SK-MEL-5 (cell line): ENCODE results near the gene TMEM158. TPM values are rescaled to one million over a fixed set of nuclear protein-coding genes. Genes with fewer than 3 reads are reported as not detected.

Source experiments
- DNase-seq: peaks from one replicate; pipeline ENCODE4 v3.0.0-alpha.2; 2016; ENCODE audit warnings: low read depth, low spot score
- in situ Hi-C: cut with HindIII; loops from 2 replicates; pipeline ENCODE4 v1.10.0; 2016; ENCODE audit warnings: low sequenced_read_pairs, high pct_unique_total_duplicates, low pct_unique_long_range_greater_than_20kb
- polyA plus RNA-seq, 2 experiments: library from polyadenylated mRNA; depleted of rRNA; stranded (reverse); fragments of >200 nt; gene quantifications; 2 replicates each; pipeline ENCODE4 v1.2.3, GENCODE V29; 2015
- total RNA-seq: library from RNA; depleted of rRNA; stranded (reverse); fragments of >200 nt; shearing (Covaris generic); gene quantifications from 2 replicates; pipeline ENCODE4 v1.2.3, GENCODE V29; 2014; rRNA removed

TMEM158 gene
- 2.7 and 4.2 TPM in 2 replicates for total RNA-seq
- 19.2 and 22.2 TPM in 2 replicates for polyA plus RNA-seq (2015; cell fraction: cytosol; rRNA removed)
- polyA plus RNA-seq (2015; cell fraction: nucleus; rRNA removed) = 2.8 and 6.6 TPM in 2 replicates

GRCh38 chr3:45226206-45226915 is at the start of gene TMEM158:
Gene TMEM158, minus strand, starts transcription at chr3:45226287. Its CDS starts 260 bp downstream, at chr3:45226027.
- in situ Hi-C loops = no loop called here
- peak; percentile 68 for DNase-seq

GRCh38 chr3:45275006-45275704 is 49.1 kb upstream of the TMEM158 start:
- DNase-seq = no peak
- in situ Hi-C loops = no loop called here

DNA sequence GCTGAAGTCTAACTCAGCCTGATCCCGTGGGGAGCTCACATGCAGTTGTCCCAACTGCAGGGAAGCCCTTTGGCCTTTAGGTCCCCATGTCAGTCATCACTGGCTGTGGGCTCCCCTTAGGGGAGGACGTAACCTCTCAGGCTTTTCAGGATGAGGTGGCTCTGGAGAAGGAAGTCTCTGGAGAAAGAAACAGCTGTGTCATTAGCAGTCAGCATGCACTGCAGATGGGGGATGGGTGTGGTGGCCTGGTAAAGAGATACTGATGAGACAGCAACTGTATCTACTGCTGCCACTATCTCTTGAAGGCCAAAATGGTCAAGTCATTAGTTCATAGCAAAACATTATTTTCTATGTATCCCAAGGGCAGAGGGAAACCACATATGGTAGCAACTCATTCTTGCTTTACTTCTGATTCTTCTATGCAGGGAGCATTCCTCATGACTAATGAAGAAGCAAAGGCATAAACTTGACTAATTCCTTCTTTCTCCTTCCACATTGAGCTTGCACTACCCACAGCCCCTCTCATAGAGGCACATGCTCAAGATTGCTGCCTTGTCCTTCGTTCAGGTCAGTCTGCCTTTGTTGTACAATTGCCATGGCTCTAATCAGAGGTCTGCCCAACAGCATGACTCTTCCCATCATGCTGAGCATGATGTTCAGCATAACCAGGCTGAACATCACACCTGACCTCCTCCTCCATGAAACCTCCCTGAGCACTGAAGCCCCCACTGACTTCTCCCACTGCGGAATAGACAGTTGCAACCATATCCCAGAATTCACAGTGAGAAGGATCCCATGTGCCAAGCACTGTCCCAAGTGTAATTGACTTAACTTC is 47.8 kb upstream of the TMEM158 start:
- in situ Hi-C loops = no loop called here
- DNase-seq = no peak

DNA sequence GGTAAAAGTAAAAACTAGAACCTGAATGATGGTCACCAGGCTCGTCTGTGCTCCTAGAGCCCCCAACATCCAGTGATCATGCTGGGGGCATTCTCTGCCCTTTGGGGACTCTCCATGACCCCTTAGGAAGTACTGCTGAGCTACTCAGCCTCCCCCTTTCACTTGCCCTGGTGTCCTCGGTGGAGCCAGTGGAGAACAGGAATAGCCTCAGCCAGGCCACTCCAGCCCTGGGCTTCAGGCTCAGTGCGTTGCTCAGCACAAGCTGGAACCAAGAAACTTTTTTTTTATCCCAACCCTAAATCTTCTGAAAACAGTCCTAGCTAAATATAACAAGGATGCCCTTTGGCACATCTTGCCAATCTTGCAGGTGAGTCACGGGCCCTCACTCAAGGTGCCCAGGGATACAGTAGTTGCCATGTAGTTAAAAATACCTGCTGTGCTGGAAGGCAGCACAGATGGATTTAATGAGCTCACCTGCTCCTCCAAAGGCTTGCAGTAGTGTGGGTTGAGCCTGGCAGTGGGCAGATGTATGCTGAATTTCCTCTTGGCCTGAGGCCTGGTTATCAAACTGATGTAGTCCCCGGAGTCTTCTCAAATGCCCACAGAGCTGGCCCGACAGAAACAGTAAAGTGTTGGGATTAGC is 46.9 kb upstream of the TMEM158 start:
- no peak for DNase-seq
- in situ Hi-C loops = no loop called here

- no peak for DNase-seq
- in situ Hi-C loops = no loop called here
Measured at GRCh38 chr3:45272032-45272810, 46.1 kb upstream of the TMEM158 start.

GRCh38 chr3:45269952-45270351 is 43.9 kb upstream of the TMEM158 start:
- DNase-seq = no peak
- in situ Hi-C loops = no loop called here

- DNase-seq = no peak
- in situ Hi-C loops = no loop called here
Measured at GRCh38 chr3:45267097-45267496, 41.0 kb upstream of the TMEM158 start.

DNA sequence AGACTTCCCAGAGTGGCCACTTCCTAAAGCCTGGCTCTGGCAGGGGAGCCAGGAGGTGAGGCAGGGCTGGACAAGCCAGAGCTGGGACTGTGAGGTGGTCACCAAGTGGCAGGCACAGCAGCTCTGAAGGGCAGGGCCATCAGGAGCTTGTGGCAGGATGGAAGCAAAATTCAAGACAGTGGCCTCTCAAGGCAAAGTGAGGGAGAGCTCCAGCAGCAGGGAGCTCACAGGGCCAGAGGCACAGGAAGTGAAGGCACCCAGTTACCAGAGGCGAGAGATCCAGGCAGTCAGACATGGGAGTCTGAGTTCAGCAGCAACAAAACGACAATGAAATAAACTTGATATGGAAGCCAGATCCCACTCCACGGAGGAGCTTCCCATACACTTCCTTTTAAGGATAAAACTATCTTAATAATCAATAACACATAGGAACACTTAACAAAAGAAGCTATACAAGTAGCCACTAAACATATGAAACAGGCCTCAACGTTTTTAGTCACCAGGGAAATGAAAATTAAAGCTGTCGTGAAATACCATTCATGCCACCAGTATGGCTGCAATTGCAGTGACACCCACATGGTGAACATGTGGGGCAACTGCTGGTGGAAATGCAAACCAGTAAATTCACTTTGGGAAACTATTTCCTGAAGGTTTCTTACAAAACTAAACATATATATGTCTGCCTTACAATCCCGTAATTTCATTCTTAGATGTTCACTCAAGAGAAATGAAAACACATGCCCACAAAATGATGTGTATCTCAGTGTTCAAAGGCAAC is 35.4 kb upstream of the TMEM158 start:
- in situ Hi-C loops = no loop called here
- DNase-seq = no peak

DNA sequence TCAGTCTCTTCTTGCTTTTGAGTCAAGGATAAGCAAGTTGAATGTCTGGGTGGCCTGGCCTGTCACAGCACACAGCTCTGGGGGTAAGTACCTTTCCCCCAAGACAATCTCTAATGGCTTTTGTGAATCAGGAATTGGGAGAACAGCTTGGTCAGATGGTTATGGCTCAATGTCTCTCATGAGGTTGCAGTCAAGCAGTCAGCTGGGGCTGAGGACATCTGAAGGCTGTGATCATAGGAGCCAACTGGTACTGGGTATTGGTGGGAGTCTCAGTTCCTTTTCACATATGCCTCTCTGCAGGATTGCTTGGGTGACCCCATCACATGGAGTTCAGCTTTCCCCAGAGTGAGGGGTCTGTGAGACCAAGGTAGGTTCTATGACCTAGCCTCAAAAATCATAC is 33.0 kb upstream of the TMEM158 start:
- in situ Hi-C loops = no loop called here
- no peak for DNase-seq

DNA sequence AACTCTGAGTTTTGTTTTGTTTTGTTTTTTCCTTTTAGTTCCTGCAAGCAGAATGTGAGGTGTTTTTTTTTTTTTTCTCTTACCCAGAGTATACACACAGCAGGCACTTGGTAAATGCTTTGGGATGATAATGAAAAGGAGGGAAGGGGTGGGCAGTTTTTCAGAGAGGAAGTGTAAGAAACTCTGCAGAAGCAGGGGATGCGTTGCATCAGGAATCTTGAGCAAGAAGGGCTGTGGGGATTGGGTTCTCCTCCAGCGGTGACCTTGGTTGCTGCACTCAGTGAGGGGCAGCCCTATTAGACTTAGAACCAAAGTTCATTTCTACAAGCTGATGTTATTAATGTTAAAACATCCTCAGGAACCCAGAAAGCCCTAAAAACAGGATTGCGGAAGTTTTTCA is 32.2 kb upstream of the TMEM158 start:
- no peak for DNase-seq
- in situ Hi-C loops = no loop called here

DNA sequence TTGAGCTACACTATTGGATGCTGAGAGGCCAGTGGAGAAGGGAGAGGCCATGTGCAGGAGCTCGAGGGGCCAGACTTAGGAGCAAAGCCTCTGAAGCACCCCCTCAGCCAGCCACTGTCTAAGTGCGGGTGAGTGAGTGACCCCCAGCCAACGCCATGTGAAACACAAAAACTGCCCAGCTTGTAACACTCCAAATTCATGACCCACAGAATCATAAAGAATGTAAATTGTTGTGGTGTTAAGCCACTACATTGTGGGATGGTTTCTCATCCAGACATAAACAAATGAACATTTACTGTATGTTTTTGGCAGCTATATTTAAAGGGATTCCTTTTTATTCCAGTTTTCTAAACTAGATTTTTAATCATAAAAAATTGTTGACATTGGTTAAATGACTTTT is 27.2 kb upstream of the TMEM158 start:
- DNase-seq = no peak
- in situ Hi-C loops = no loop called here

GRCh38 chr3:45252826-45253225 is 26.7 kb upstream of the TMEM158 start:
- in situ Hi-C loops = no loop called here

DNA sequence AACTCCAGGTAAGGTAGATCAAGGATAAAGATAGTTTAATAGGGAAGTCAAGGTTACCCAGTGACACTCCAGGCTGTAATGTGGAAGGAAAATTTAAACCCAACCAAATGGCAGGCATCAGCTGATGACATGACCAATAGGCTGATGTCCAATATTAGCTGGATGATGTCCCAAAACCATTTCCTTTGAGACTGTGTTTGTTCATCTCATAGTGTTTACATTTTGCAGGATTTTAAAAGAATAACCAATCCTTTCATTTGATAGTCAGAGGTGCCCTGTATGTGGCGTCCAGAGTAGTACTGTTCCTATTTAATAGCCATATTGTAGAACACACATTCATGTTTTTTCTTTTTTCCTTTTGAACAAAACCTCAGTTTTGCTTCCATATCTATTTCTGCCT is 23.3 kb upstream of the TMEM158 start:
- no peak for DNase-seq
- in situ Hi-C loops = no loop called here

More at GRCh38 chr3:45252826-45253225, 26.7 kb upstream of the TMEM158 start:
- no peak for DNase-seq

GRCh38 chr3:45246241-45246640 is 20.2 kb upstream of the TMEM158 start:
- in situ Hi-C loops = no loop called here

DNA sequence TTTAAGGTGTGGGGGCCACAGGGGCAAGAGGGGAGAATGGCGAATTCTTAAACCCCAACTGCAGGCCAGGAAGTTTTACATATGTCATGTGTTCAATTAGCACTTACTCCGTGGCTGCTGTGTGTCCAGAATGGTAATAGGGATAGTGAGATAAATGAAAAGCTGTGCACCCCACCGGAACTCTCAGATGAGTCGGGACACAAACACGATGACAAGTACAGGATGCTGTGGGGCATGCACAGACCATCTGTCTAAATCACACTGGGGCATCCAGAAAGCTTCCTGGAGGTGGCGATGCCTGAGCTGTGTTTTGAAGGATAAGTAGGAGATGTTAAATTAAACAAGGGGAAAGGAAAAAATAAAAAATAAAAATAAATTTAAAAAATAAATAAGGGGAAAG is 18.3 kb upstream of the TMEM158 start:
- in situ Hi-C loops = no loop called here
- no peak for DNase-seq

More at GRCh38 chr3:45246241-45246640, 20.2 kb upstream of the TMEM158 start:
- DNase-seq = no peak

GRCh38 chr3:45241206-45241605 is 15.1 kb upstream of the TMEM158 start:
- DNase-seq = no peak
- in situ Hi-C loops = no loop called here
